ENCODE data around the gene ICAM1.

DNA sequence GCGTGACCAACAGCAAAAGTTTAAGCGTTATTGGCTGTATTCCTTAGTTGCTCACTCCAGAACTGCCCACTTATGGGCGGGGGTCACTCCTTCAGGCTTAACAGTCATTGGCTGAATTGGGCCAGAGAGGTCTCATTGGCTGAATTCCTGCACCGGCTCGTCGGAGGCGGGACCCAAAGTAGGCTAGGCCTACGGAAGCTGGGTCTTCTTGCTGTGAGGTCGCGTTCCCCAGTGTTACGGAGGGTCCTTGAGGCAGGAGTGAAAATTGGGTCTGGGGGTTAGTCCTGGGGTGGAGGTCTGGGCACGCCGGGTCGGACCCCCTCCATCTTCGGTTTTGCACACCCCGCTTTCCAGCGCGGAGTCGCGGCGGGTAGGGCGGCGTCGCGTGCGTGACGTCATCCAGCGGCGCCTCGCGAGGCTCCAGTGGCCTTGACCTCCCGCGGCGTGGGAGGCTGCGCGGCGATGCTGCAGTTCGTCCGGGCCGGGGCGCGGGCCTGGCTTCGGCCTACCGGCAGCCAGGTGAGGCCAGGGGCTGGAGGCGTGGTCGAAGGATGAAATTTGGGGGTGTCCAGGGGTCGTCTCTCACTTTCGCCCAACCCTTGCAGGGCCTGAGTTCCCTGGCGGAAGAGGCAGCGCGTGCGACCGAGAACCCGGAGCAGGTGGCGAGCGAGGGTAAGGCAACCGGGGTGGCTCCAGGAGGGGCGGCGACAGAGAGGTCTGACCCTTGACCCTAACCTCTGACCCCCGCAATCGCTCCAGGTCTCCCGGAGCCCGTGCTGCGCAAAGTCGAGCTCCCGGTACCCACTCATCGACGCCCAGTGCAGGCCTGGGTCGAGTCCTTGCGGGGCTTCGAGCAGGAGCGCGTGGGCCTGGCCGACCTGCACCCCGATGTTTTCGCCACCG is 18.9 kb upstream of the ICAM1 start, which contains the start of gene MRPL4:
- TF ChIP-seq, protein P1, sequence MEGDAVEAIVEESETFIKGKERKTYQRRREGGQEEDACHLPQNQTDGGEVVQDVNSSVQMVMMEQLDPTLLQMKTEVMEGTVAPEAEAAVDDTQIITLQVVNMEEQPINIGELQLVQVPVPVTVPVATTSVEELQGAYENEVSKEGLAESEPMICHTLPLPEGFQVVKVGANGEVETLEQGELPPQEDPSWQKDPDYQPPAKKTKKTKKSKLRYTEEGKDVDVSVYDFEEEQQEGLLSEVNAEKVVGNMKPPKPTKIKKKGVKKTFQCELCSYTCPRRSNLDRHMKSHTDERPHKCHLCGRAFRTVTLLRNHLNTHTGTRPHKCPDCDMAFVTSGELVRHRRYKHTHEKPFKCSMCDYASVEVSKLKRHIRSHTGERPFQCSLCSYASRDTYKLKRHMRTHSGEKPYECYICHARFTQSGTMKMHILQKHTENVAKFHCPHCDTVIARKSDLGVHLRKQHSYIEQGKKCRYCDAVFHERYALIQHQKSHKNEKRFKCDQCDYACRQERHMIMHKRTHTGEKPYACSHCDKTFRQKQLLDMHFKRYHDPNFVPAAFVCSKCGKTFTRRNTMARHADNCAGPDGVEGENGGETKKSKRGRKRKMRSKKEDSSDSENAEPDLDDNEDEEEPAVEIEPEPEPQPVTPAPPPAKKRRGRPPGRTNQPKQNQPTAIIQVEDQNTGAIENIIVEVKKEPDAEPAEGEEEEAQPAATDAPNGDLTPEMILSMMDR (IDR thresholded peaks at IDR 0.05), result peak in 1 of 7 experiments; percentile 17
- TF ChIP-seq EP300 (IDR thresholded peaks at IDR 0.05), result no peak
- peak in 1 of 4 donors; percentile 10 for TF ChIP-seq POLR2A (IDR thresholded peaks at IDR 0.05)
